GM15510 (cell line): Measurements from ENCODE around the gene CDH4.

Source experiments
- POLR2A ChIP-seq: IDR thresholded peaks from 3 replicates; pipeline ENCODE4 v1.6.1; 2011; ENCODE audit warnings: borderline replicate concordance; ENCODE audit not compliant: insufficient read length; ENCODE audit errors: extremely low read depth

CDH4 gene

DNA sequence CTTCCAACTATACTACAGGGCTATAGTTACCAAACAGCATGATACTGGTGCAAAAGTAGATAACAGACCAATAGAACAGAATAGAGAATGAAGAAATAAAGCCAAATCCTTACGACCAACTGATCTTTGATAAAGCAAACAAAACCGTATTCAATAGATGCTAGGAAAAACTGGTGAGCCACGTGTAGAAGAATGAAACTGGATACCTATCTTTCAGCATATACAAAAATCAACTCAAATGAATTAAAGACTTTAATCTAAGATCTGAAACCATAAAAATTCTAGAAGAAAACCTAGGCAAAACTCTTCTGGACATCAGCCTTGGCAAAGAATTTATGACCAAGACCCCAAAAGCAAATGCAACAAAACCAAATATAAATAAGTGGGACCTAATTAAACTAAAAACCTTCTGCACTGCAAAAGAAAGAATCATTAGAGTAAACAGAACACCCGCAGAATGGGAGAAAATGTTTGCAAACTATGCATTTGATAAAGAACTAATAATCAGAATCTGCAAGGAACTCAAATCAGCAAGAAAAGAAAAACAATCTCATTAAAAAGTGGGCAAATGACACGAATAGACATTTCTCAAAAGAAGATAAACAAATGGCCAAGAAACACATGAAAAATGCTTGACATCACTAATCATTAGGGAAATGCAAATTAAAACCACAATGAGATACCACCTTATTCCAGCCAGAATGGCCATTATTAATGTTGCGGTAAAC lies 703.8 kb downstream of the CDH4 start:
- TF ChIP-seq POLR2A = no peak

DNA sequence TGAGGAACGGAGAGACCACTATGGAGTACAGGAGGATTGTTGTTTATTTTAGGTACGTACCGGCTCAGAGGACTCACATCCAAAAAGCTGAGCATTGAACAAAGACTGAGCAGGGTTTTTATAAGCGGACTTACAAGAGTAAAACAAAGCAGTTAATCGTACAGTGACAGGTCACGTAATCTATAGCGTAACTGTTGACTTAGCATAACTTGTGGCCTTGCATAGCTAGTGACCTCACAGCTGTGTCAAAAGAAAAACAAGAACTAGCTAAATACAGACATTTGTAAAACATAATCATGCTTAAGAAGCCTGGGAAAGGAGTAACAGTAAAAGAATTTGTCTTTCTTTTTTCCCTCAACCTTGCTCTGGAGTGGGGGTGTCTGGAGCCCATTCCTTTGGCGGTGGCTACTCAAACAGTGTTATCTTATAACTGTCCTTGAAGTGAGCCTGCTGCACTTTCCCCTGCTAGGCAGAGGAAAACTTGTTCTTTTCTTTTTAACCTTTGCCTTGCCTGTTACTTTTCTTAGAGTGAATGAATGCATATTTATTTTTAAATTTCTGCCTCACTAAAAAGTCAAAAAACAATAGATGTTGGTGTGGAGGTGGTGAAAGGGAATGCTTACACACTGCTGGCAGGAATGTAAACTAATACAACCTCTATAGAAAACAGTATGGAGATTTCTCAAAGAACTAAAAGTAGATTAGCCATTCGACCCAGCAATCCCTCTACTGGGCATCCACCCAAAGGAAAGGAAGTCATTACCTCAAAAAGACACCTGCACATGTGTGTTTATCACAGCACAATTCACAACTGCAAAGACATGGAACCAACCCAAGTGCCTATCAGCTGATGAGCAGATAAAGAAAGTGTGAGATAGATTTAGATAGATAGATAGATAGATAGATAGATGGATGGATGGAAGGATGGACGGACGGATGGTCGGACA lies 704.6 kb downstream of the CDH4 start:
- TF ChIP-seq POLR2A = no peak

- TF ChIP-seq POLR2A = no peak
Observed at GRCh38 chr20:61957961-61958715, 706.1 kb downstream of the CDH4 start.

GRCh38 chr20:61958773-61959700 lies 707.0 kb downstream of the CDH4 start:
- TF ChIP-seq POLR2A = no peak

- no peak for TF ChIP-seq POLR2A
Observed at GRCh38 chr20:61960836-61961235, 708.8 kb downstream of the CDH4 start.

DNA sequence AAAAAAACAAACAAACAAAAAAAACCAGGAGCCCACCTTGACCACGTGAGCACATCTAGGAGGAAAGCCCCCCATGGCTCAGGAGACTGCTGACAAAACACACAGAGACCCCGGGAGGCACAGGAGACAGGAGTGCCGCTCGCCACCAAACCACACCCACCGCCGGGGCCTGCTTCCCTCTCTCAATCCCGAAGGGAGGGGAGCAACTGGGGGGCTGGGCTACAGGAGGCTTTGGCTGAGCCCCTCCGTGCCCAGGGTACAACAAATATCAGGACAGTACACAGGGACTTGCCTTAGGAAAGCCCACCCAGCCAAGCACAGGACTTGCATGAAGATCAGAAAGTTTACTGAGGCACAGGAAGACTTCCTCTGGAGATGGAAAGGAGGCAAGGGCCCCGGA lies 711.1 kb downstream of the CDH4 start:
- TF ChIP-seq POLR2A = no peak

DNA sequence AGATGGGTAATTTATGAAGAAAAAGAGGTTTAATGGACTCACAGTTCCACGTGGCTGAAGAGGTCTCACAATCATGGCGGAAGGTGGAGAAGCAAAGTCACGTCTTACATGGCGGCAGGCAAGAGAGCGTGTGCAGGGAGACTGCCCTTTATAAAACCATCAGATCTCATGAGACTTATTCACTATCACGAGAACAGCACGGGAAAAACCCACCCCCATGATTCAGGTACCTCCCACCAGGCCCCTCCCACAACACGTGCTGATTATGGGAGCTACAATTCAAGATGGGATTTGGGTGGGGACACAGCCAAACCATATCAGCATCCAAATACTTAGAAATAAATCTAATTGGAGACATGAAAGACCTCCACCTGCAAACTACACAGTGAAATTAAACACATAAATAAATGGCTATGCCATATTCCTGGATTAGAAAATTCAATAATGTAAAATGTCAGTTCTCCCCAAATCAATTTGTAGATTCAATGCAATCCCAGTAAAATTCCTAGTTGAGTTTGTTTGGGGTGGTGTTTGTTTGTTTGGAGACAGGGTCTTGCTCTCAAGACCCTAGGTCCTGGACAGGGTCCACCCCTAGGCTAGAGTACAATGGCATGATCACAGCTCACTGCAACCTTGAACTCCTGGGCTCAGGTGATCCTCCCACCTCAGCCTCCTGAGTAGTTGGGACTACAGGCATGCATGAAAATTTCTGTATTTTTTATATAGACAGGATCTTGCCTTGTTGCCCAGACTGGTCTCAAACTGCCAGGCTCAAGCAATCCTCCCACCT lies 712.0 kb downstream of the CDH4 start:
- TF ChIP-seq POLR2A = no peak

DNA sequence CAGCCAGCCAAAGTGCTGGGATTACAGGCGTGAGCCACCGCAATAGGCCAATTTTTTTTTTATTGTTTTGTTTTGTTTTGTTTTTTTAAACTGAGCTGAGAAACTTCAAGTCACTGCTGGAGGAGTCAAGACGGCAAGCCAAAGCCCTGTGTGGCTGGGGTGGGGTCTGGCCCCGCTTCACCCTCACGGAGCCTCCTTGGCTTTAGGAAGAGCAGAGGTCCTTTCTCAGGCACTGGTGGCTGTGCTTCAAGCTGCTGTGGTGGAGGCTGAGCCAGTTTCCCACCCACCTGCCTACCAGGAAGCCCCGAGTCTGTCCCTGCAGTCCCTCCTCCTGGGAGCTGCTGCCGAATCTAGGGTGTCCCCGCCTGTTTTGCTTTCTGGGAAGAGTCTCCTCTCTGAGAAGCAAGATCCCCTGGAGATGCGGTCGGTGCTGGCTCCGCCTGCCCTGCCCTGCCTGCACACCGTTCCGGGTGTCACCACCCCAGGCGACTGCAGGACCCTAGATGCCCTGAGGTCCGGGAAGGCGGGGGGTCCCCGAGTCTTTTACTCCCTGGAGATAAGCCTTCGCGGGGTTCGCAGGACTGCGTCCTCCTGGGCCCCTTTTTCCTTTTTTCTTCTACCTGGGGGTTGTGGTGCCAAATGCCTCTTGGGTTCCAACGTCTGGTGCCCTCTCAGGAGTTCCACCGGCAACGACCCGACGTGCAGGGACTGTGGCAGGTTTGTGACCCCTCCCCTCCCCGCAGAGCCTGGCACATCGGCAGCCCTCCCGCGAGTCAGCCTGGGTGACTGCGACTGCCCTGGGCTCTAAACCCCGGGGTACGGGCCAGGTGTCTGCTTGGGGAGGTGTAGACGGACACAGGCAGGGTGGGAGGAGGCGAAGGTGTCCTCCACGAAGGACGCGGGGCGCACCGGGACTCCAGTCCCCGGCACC lies 712.9 kb downstream of the CDH4 start:
- TF ChIP-seq POLR2A = no peak

DNA sequence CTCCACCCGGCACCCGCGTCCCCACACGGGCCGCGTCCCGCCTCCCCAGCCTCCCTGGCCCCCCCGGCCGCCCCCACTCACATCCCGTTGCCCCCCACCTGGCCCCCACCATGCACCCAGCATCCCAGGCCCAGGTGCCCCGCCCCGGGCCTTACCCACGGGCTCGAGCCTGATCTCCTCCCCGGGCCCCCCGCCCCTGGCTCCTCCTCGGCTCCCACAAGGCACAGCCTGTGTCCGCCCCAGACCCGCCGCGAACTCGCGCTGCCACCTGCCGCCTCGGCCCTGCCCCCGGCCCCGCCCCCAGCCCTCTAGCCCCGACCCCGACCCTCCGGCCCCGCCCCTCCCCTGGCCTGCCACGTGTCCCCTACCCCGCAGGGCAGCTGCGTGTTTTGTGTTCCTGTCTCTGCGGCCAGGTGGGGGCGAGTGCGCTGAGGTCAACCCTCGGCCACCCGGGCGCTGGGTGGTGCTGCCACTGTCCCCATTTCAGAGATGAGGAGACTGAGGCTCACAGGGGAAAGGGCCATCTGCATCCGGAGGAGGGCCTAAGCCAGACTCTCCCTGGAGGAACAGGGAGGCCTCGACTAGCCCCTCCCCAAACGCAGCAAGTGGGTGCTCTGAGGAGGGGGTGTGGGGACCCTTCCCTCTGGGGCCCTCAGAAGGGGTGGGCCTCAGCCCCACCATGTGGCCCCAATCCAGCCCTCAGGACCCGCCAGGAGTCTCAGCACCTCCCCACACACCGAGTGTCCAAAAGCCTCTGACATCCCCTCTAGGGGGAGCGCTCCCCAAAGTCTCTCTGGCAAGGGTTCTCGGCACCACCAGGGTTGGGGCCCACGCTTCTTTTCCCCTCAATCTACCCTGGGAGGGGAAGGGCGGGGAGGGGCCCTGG lies 713.8 kb downstream of the CDH4 start:
- TF ChIP-seq POLR2A = no peak

- no peak for TF ChIP-seq POLR2A
Observed at GRCh38 chr20:61966492-61967244, 714.6 kb downstream of the CDH4 start.

DNA sequence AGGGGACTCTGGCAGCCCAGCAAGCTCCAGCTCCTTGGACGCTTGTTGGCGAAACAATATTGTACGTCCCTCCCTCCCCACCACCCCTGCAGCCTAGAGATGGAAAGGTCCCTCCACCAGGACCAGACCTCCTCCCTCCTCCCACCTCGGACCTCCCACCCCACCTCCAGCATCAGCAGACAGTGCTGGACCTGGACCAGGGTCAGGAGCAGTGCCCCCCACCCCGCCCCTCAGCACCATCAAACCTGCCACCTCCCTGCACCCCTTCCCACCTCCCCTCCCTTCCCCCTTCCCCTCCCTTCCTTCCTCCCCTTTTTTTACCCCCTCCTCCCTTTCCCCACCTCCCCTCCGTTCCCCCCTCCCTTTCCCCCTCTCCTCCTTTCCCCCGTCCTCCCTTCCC lies 715.2 kb downstream of the CDH4 start:
- TF ChIP-seq POLR2A = no peak
